Measurements from ENCODE around the gene MYADML2. TPM values are rescaled to one million over a fixed set of nuclear protein-coding genes. Genes with fewer than 3 reads are reported as not detected.

Gene MYADML2
- total RNA-seq, 1 experiment from 2014 or later, result 0.46 TPM

GRCh38 chr17:81903896-81904599 is 43.0 kb downstream of the MYADML2 start (continued):
- TF ChIP-seq ATF2 (CRISPR knock-in tag; IDR thresholded peaks at IDR 0.05; ENCODE audit: borderline replicate concordance, low read depth) (no peak), ZNF232 (CRISPR knock-in tag; IDR thresholded peaks at IDR 0.05) (no peak)

- H3K36me3 Mint-ChIP-seq, result peaks cover 8% of the 10 kb centered on the region; the same call in 1 of the 2 replicates
- ChIA-PET CTCF (interaction anchor here (0.8 to 1.3 kb wide), 2 partner anchors 11 to 34 kb away, joined by 3 to 5 read pairs; no protein-coding TSS in a partner anchor), POLR2A (no interaction called here)
- no peak overlapping the region for H3K27ac Mint-ChIP-seq
- H3K9me3 Mint-ChIP-seq, result no peaks in the 10 kb centered on the region
- no peak for ATAC-seq
- H3K4me1 Mint-ChIP-seq, result no peaks in the 10 kb centered on the region
- H3K27me3 Mint-ChIP-seq (ENCODE audit: low read depth), result peaks cover 13% of the 10 kb centered on the region
- H3K4me3 Mint-ChIP-seq, result no peak overlapping the region
- no peak for DNase-seq (ENCODE audit: low spot score)
- TF ChIP-seq ZNF396 (CRISPR knock-in tag; IDR thresholded peaks at IDR 0.05; ENCODE audit: borderline replicate concordance) (no peak), GABPB1 (CRISPR knock-in tag; IDR thresholded peaks at IDR 0.05) (0 out of 2 replicates have a peak, but pooled peaks have one; percentile 2), MXD4 (CRISPR knock-in tag; IDR thresholded peaks at IDR 0.05; ENCODE audit: borderline replicate concordance) (no peak), ERG (CRISPR knock-in tag; IDR thresholded peaks at IDR 0.05) (no peak), PREB (CRISPR knock-in tag; IDR thresholded peaks at IDR 0.05; ENCODE audit: borderline replicate concordance) (no peak), RORB (CRISPR knock-in tag; IDR thresholded peaks at IDR 0.05) (no peak)
Observed at GRCh38 chr17:81903415-81903831, 43.6 kb downstream of the MYADML2 start.

GRCh38 chr17:81902653-81903414 is 44.2 kb downstream of the MYADML2 start:
- Mint-ChIP-seq H3K9me3 (no peaks in the 10 kb centered on the region), H3K4me1 (no peaks in the 10 kb centered on the region), H3K4me3 (peak overlapping the region; percentile 48), H3K27ac (no peak overlapping the region), H3K36me3 (peaks cover 14% of the 10 kb centered on the region), H3K27me3 (ENCODE audit: low read depth) (peaks cover 13% of the 10 kb centered on the region)
- ATAC-seq, result peak; percentile 44
- POLR2A ChIA-PET, result interaction anchor here (1.5 kb wide), 1 partner anchor 33 kb away, joined by 4 read pairs; no protein-coding TSS in a partner anchor
- DNase-seq (ENCODE audit: low spot score), result peak; percentile 54
- 0 out of 2 replicates have a peak, but pooled peaks have one; percentile 18 for TF ChIP-seq ZNF281 (CRISPR knock-in tag; IDR thresholded peaks at IDR 0.05)
- TF ChIP-seq USF2 (CRISPR knock-in tag; IDR thresholded peaks at IDR 0.05), result no peak
- no peak for TF ChIP-seq ETV6 (CRISPR knock-in tag; IDR thresholded peaks at IDR 0.05)
- TF ChIP-seq ZBTB43 (CRISPR knock-in tag; IDR thresholded peaks at IDR 0.05), result 0 out of 2 replicates have a peak, but pooled peaks have one; percentile 20
- TF ChIP-seq GABPB1 (CRISPR knock-in tag; IDR thresholded peaks at IDR 0.05), result peak; percentile 13; the same call in 1 of the 2 replicates
- TF ChIP-seq ZSCAN18 (CRISPR knock-in tag; IDR thresholded peaks at IDR 0.05), result no peak
- TF ChIP-seq NFATC4 (CRISPR knock-in tag; IDR thresholded peaks at IDR 0.05), result no peak
- TF ChIP-seq SMAD3 (CRISPR knock-in tag; IDR thresholded peaks at IDR 0.05; ENCODE audit: borderline replicate concordance), result no peak
- TF ChIP-seq HMGXB4 (CRISPR knock-in tag; IDR thresholded peaks at IDR 0.05), result peak; percentile 5; the same call in 1 of the 2 replicates
- CTCF ChIA-PET, result interaction anchor here (0.6 to 1.8 kb wide), 5 partner anchors 11 to 117 kb away, joined by 3 to 5 read pairs (median 3); no protein-coding TSS in a partner anchor
